ENCODE measurements around the gene BOK. TPM values are rescaled to one million over a fixed set of nuclear protein-coding genes. Genes with fewer than 3 reads are reported as not detected.

The BOK gene
- polyA plus RNA-seq, 1 donor = 63.4 TPM

GRCh38 chr2:241598487-241598886 is 39.9 kb downstream of the BOK start:
- DNase-seq (ENCODE audit: low read depth) = no peak

DNA sequence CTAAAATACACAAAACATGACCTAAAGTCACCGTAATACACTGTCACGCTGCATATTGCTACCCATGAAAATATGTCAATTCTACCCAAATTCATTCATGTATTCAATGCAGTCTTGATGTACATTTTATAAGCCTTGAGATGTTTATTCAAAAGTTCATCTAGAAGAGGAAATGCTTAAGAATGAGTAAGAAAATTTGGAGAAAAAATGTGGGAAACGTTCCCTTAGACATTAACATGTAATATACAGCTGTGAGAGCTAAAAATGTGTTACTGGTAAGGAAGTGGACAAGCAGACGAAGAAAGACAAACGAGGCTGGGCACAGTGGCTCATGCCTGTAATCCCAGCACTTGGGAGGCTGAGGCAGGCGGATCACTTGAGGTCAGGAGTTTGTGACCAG is 41.1 kb downstream of the BOK start:
- no peak for DNase-seq (ENCODE audit: low read depth)

GRCh38 chr2:241601841-241602240 is 43.3 kb downstream of the BOK start:
- DNase-seq (ENCODE audit: low read depth) = no peak

DNA sequence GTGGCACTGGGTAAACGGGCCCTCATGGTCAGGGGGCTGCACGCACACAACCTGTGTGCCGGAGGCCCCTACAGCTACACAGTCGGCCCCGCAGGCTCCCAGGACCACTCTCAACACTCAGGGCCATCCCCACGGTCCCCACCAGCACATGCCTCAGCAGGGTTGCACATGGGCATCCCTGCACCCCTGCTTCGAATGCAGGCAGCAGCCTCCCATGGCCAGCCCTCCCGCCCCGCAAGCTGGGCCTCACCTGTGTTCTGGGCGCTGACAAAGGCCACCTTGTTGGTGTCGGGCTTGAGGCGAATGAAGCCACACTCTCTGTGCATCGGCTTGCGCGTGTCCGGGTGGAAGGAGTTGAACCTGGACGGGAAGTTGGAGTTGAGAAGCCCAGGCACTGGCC is 44.2 kb downstream of the BOK start:
- DNase-seq (ENCODE audit: low read depth) = no peak

DNA sequence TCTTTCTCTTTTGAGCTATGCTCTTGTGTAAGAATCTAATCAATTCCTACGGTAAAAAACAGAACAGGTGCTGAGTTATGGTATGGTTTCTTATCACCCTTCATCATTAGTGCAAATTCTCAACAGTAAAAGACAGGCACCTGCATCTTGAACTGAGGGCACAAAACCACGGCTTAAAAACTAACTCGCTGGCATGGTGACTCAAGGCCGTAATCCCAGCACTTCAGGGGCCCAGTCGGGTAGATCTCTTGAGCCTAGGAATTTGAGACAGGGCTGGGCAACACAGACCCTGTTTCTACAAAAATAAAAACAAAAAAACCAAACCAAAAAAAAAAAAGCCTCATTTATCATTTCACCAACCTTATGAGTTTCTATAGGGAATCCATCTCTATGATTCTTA is 45.1 kb downstream of the BOK start:
- no peak for DNase-seq (ENCODE audit: low read depth)

- DNase-seq (ENCODE audit: low read depth) = no peak
These were observed 47.6 kb downstream of the BOK start for GRCh38 chr2:241606186-241606585.

- DNase-seq (ENCODE audit: low read depth) = no peak
These were observed 48.8 kb downstream of the BOK start for GRCh38 chr2:241607162-241607885.

GRCh38 chr2:241608881-241609280 is 50.3 kb downstream of the BOK start:
- DNase-seq (ENCODE audit: low read depth) = no peak

DNA sequence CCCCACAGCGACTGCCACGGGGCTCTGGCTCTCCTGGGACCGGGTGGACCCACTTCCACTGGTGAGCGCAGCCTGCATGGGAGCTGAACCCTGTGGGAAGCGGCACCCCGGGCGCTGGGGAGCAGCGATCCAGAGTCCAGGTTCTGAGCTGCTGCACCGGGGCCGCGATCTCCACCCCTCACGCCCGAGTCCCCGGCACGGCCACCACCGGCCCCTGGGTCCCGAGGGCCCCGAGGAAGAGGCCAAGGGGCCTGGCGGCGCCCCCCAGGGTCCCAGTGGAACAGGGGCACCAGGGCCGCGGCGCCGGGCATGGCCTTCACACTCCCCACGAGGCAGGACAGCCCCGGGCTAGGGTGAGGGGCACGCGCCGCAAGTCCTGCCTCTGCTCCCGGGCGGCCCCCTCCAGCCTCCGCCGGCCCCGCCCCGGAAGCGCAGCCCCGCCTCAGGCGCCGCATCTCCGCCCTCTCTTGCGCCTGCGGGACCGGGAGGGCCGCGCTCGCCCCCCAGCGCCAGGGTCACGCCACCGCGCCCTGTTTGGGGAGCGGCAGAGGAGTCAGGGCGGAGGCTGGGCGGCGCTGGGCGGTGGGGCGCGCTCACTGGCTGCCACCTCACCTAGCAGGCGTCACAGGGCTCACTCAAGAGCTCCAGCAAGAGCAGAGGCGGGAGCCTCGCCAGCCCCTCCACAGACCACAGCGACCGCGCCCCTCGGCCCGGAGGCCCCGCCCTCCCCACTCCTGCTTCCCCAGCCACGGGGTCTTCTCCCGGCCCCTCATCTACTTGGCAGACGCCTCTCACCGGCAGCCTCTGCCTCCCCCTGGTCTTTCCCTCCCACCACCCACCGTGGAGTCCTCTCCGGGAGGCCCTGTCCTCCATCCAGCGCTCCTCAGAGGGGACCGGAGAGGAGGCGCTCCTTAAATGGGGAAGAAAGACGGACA is 51.6 kb downstream of the BOK start:
- DNase-seq (ENCODE audit: low read depth) = no peak

DNA sequence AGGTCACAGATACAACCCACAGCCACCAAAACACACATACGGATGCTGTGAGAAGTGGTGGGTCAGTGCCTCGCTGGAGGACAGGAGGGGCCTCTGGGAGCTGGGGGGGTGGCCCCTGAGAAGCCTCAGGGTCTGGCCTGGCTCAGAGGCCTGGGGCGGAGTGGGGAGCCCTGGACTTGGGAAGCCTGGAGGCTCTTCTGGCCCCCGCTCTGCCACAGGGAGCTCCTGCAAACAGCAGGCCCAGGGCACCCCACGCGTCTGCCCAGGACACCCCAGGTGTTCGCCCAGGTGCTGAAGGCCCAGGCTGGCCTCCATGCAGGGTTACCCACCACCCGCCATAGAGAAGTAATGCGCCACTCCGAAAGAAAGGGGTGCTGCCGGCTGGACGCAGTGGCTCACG is 52.5 kb downstream of the BOK start:
- DNase-seq (ENCODE audit: low read depth) = no peak

DNA sequence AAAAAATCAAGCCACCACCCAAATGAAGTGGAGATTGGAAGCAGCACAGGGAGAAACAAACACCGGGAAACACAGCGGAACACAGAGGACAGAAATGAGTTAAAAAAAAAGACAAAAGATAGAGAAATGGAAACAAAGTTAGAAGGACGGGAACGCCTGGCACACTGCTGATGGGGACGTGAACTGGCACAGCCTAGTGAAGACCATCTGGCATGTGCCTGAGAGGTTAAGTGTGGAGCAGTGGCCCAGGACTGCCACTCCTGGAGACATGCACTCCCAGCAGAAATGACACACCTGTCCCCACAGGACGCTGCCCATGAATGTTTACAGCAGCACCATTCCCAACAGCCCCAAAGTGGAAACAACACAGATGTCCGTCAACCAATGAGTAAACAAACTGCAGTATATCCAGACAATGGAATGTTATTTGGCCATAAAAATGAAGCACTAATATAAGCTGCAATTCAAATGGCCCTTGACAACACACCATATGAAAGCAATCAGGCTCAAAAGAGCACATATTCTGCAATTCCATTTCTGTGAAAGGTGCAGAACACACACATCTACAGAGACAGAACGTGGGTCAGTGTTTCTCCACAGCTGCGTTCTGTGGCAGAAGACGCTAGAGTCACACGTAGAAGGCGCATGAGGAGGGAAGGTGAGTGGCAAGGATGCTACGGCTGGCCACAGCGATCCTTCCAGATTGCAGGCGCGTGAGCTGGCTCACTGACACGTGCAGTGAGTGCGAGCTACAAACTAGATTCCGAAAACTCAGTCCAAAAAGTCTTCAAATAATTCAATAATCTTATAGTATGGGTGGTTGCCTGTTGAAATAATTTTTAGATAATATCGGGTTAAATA is 53.8 kb downstream of the BOK start:
- no peak for DNase-seq (ENCODE audit: low read depth)

DNA sequence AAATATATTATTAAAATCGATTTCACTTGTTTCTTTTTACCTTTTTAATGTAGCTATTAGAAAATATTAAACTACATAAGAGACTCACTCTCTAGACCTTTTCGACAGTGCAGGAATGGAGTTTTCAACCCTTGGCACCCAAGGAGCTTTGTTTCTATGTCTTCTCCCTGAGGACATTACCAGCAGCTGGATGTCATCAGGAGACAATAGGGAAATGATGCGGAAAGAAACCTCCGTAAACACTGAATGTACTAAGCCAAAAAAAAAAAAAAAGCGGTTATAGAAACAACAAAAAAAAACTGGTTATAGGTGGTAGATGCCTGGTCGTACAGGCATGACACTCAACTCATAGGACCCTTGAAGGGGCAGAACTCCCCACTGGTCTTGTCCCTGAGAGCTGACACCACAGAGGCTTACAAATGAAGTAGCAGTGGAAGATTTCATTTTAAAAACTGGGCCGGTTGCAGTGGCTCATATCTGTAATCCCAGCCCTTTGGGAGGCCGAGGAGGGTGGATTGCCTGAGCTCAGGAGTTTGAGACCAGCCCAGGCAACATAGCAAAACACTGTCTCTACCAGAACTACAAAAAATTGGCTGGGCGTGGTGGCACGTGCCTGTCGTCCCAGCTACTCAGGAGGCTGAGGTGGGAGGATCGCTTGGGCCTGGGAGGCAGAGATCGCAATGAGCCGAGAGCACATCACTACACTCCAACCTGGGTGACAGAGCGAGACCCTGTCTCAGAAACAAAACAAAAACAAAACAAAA is 54.7 kb downstream of the BOK start:
- no peak for DNase-seq (ENCODE audit: low read depth)

GRCh38 chr2:241615041-241615440 is 56.5 kb downstream of the BOK start:
- no peak for DNase-seq (ENCODE audit: low read depth)

DNA sequence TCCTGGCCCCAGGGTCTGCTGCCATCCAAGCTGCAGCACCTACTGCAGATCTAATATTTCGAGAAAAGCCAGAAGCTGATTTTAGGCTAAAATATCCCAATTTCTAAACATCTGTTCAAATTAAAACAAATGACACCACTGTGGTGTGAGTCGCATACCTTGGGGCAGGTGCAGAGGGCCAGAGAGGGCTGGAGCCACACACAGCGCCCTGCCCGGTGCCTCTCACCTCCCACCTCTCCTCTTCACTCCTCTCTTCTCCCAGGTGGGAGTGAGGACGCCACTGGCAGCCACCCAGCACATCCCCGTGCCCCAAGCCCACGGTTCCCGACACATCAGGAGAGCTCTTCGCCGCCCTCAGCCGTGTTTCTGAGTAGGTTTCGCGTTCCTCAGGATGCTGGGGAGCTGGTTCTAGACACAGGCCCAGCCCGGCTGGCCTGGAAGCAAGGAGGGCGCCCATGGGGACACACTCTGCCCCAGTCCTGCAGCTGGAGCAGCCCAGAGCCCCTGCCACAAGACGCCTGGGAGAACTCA is 57.0 kb downstream of the BOK start:
- DNase-seq (ENCODE audit: low read depth) = no peak

GRCh38 chr2:241616168-241617125 is 57.9 kb downstream of the BOK start:
- DNase-seq (ENCODE audit: low read depth) = no peak

DNA sequence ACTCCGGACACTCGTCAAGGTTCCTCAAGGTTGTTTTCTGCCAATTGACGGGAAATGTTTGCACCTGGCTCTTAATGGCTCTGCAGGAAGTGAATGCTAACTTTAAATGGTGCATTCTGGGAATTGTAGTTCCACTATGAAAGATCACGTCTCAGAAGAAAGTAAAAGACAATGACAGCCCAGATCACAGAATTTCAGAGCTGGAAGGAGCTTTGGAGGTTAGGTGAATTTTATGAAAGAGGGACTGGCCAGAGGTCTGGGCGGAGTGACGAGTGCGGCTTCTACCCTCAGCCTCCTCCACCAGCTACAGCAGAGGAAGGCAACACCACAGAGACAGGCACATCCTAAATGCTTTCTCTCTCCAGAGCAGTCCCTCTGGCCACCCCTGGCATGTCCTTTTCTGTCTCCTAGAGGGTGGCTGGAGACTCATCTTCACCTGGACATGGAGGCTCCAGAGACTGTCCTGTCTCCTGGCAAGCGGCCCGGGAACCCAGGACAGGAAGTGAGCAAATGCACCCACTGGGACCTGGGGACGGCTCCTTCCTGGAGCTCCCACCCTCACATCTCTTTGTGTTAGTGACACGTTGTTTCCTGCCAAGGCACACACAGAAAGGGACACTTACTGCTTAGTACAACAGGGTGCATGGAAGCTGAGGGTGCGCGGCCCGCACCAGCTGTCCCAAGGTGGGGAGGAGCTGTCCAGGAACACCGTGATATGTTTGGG is 59.0 kb downstream of the BOK start:
- DNase-seq (ENCODE audit: low read depth) = no peak

DNA sequence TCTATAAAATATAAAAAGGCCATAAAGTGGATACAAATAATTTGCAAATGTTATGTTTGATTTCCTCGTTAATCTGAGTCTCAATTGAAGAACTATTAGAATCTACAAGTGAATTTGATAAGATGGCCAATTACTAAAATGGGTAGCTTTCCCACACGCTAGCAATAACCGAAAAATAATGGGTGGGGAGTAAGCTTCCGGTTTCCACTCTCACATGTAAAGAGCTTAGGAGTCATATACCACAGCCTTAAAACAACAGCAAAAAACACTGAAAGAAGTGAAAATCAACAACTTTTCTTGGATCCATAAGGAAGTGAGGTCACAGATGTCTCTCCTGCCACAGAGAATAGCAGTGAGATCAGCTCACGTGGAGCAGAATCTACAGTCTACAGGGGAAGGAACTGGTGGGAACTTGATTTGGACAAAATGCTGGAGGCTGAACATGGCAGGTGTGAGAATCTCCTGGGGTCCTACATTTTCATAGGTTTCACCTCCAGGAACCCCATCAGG is 59.8 kb downstream of the BOK start:
- DNase-seq (ENCODE audit: low read depth) = no peak

- DNase-seq (ENCODE audit: low read depth) = no peak
These were observed 60.3 kb downstream of the BOK start for GRCh38 chr2:241618829-241619228.

Data from forelimb muscle (tissue), 1 donor.